HCT116 (cell line): Measurements from ENCODE around the gene OCA2. TPM values are rescaled to one million over a fixed set of nuclear protein-coding genes. Genes with fewer than 3 reads are reported as not detected.
"Not testable (repeated sequence)": the region's sequence is repeated elsewhere in the genome, so short reads cannot be mapped to it uniquely, and the experiment has no call there.

Experiments
- ATAC-seq: fragments of 200-7000 bp; cut with Tn5 transposase; 2 replicates; pipeline ENCODE4 v1.9.1; 2020; ENCODE audit warnings: mild to moderate bottlenecking, moderate library complexity
- BruUV-seq: library from RNA; stranded (reverse); fragments of 400-500 nt; replicated peaks from 2 replicates; lab custom pipeline; 2021; lab: Mats Ljungman, UMichigan
- CTCF ChIA-PET: fragments of 300-600 bp; sonication (Branson Sonifier 250); formaldehyde crosslinking; loops from one replicate; lab custom pipeline; 2021; ENCODE audit warnings: antibody characterized with exemption; lab: Charles Lee
- POLR2A ChIA-PET: fragments of 300-600, 350-600 bp; sonication (Branson Sonifier 250); formaldehyde crosslinking; loops from one replicate; lab custom pipeline; 2021; ENCODE audit warnings: antibody characterized with exemption; lab: Charles Lee
- RAD21 ChIA-PET, 2 experiments: fragments of 300-600 bp; sonication (Branson Sonifier 250); formaldehyde crosslinking; loops; one replicate each; lab custom pipeline; 2023; ENCODE audit warnings: low total read pairs in 2 of 2; ENCODE audit not compliant: uncharacterized antibody in 2 of 2, unreplicated experiment in 2 of 2, low non-redundant PET in 1 of 2; lab: Charles Lee
- DNase-seq: peaks from one replicate; pipeline ENCODE4 v3.0.0-alpha.2; 2010; ENCODE audit warnings: low read depth, low spot score
- H2AFZ ChIP-seq: fragments of 200-600 bp; shearing (Covaris generic), sonication (generic); 2 replicates; pipeline ENCODE4 v1.6.1; 2017; ENCODE audit warnings: low read depth, mixed run types, mixed read lengths, antibody characterized with exemption, low read length; ENCODE audit not compliant: poor library complexity, severe bottlenecking
- H3K27ac ChIP-seq: 2 replicates; pipeline ENCODE4 v1.5.1; 2012; ENCODE audit warnings: low read depth, low read length
- H3K27me3 ChIP-seq: fragments of 200-600 bp; sonication (generic); 2 replicates; pipeline ENCODE4 v1.6.1; 2016; ENCODE audit warnings: mixed run types, low read length, mixed read lengths; ENCODE audit not compliant: insufficient read depth
- H3K36me3 ChIP-seq, 2 experiments: fragments of 200-500 bp in 1 of 2; fragments of 200-600 bp in 1 of 2; sonication (Bioruptor generic) in 1 of 2; sonication (generic) in 1 of 2; 2 replicates each; pipeline versions ENCODE4 v1.5.1 to v1.6.1; 2014 to 2016; ENCODE audit warnings: low read length in 2 of 2, inconsistent platforms in 1 of 2, mixed read lengths in 1 of 2, mixed run types in 1 of 2; ENCODE audit not compliant: insufficient read depth in 2 of 2, control insufficient read depth in 1 of 2
- H3K4me1 ChIP-seq, 2 experiments: fragments of 200-600 bp in 1 of 2; sonication (generic) in 1 of 2; 2 replicates each; pipeline versions ENCODE4 v1.5.1 to v1.6.1; 2012 to 2017; ENCODE audit warnings: low read length in 2 of 2, inconsistent platforms in 1 of 2, mild to moderate bottlenecking in 1 of 2, mixed read lengths in 1 of 2, mixed run types in 1 of 2, moderate library complexity in 1 of 2; ENCODE audit not compliant: insufficient read depth in 2 of 2, control insufficient read depth in 1 of 2
- H3K4me2 ChIP-seq: fragments of 200-600 bp; sonication (generic); 2 replicates; pipeline ENCODE4 v1.6.1; 2017; ENCODE audit warnings: mixed run types, low read length, mixed read lengths
- H3K4me3 ChIP-seq, 2 experiments: fragments of 200-600 bp in 1 of 2; sonication (generic) in 1 of 2; replicated peaks in 1 of 2; 2 replicates each; pipeline ENCODE4 v1.5.1; 2011 to 2016; ENCODE audit warnings: low read length in 2 of 2, control low read depth in 1 of 2, low read depth in 1 of 2, mild to moderate bottlenecking in 1 of 2, mixed read lengths in 1 of 2, mixed run types in 1 of 2
- H3K79me2 ChIP-seq: fragments of 200-600 bp; sonication (generic); 2 replicates; pipeline ENCODE4 v1.6.1; 2017; ENCODE audit warnings: mild to moderate bottlenecking, mixed run types, low read length, moderate library complexity, mixed read lengths; ENCODE audit not compliant: insufficient read depth
- H3K9ac ChIP-seq: fragments of 200-600 bp; sonication (generic); 2 replicates; pipeline ENCODE4 v1.6.1; 2016; ENCODE audit warnings: low read length, mixed read lengths
- H3K9me2 ChIP-seq: fragments of 200-600 bp; sonication (generic), shearing (Covaris generic); 2 replicates; pipeline ENCODE4 v1.6.1; 2017; ENCODE audit warnings: mixed run types, mild to moderate bottlenecking, moderate library complexity; ENCODE audit not compliant: insufficient read depth
- H3K9me3 ChIP-seq, 2 experiments: fragments of 200-500 bp in 1 of 2; fragments of 200-600 bp in 1 of 2; sonication (Bioruptor generic) in 1 of 2; sonication (generic) in 1 of 2; 2 replicates each; pipeline ENCODE4 v1.6.1; 2014 to 2017; ENCODE audit warnings: low read length in 2 of 2, mixed read lengths in 2 of 2, inconsistent platforms in 1 of 2, low read depth in 1 of 2, mild to moderate bottlenecking in 1 of 2, mixed run types in 1 of 2, moderate library complexity in 1 of 2; ENCODE audit not compliant: control insufficient read depth in 1 of 2, insufficient read depth in 1 of 2
- H4K20me1 ChIP-seq: fragments of 200-600 bp; sonication (generic), shearing (Covaris generic); 2 replicates; pipeline ENCODE4 v1.6.1; 2017; ENCODE audit warnings: mixed run types, mild to moderate bottlenecking, moderate library complexity; ENCODE audit not compliant: insufficient read depth
- CEBPB ChIP-seq: IDR thresholded peaks from 2 replicates; pipeline ENCODE4 v1.6.1; 2012; ENCODE audit warnings: low read depth
- EZH2 ChIP-seq: fragments of 200-600 bp; sonication (generic); IDR thresholded peaks from 2 replicates; pipeline ENCODE4 v1.6.1; 2017; ENCODE audit warnings: antibody characterized with exemption, mixed run types
- EZH2phosphoT487 ChIP-seq: fragments of 200-600 bp; IDR thresholded peaks from 2 replicates; pipeline ENCODE4 v1.6.1; 2018; ENCODE audit warnings: antibody characterized with exemption, borderline replicate concordance
- FOSL1 ChIP-seq: IDR thresholded peaks from 2 replicates; pipeline ENCODE4 v1.6.1; 2012; ENCODE audit warnings: low read depth
- JUND ChIP-seq: IDR thresholded peaks from 2 replicates; pipeline ENCODE4 v1.6.1; 2012
- POLR2AphosphoS5 ChIP-seq: IDR thresholded peaks from 2 replicates; pipeline ENCODE4 v1.6.1; 2011; ENCODE audit warnings: mild to moderate bottlenecking, low read depth, low read length, moderate library complexity
- RAD21 ChIP-seq: IDR thresholded peaks from 2 replicates; pipeline ENCODE4 v1.6.1; 2012; ENCODE audit warnings: low read depth, mild to moderate bottlenecking
- SIN3A ChIP-seq: IDR thresholded peaks from 2 replicates; pipeline ENCODE4 v1.6.1; 2012; ENCODE audit warnings: low read depth
- SP1 ChIP-seq: IDR thresholded peaks from 2 replicates; pipeline ENCODE4 v1.6.1; 2012; ENCODE audit warnings: low read depth
- SRF ChIP-seq: IDR thresholded peaks from 2 replicates; pipeline ENCODE4 v1.6.1; 2012; ENCODE audit warnings: low read depth
- TCF7L2 ChIP-seq: IDR thresholded peaks from 2 replicates; pipeline ENCODE4 v1.7.0; 2011; ENCODE audit warnings: borderline replicate concordance, inconsistent platforms; ENCODE audit not compliant: insufficient read depth, insufficient read length; ENCODE audit errors: extremely low read depth
- YY1 ChIP-seq: IDR thresholded peaks from 2 replicates; pipeline ENCODE4 v1.6.1; 2011; ENCODE audit warnings: low read length, low read depth, moderate library complexity, mild to moderate bottlenecking; ENCODE audit not compliant: insufficient replicate concordance; ENCODE audit errors: extremely low read depth
- intact Hi-C: fragments of 100-400 bp; cut with micrococcal nuclease; formaldehyde crosslinking; loops from 2 replicates; pipeline ENCODE4 v1.10.0; 2022
- total RNA-seq: library from RNA; stranded (reverse); gene quantifications from one replicate; pipeline ENCODE4 v1.2.1, GENCODE V29; 2021; ENCODE audit not compliant: unreplicated experiment
- TF ChIP-seq, protein P1 (sequence below): IDR thresholded peaks from 2 replicates; pipeline ENCODE4 v1.6.1; 2012
- TF ChIP-seq, protein P2 (sequence below), 3 experiments: fragments of 200-600 bp in 1 of 3; sonication (generic) in 1 of 3; IDR thresholded peaks in 2 of 3; conservative IDR thresholded peaks in 1 of 3; 2 replicates each; pipeline ENCODE4 v1.5.1; 2012 to 2017; ENCODE audit warnings: low read depth in 2 of 3, low read length in 2 of 3, antibody characterized with exemption in 1 of 3, borderline replicate concordance in 1 of 3, control low read depth in 1 of 3, mild to moderate bottlenecking in 1 of 3, mixed read lengths in 1 of 3, mixed run types in 1 of 3, moderate library complexity in 1 of 3; ENCODE audit not compliant: insufficient read depth in 1 of 3
- TF ChIP-seq, protein P3 (sequence below): IDR thresholded peaks from 2 replicates; pipeline ENCODE4 v1.6.1; 2012

OCA2 gene
- total RNA-seq, 1 experiment from 2014 or later = not detected

DNA sequence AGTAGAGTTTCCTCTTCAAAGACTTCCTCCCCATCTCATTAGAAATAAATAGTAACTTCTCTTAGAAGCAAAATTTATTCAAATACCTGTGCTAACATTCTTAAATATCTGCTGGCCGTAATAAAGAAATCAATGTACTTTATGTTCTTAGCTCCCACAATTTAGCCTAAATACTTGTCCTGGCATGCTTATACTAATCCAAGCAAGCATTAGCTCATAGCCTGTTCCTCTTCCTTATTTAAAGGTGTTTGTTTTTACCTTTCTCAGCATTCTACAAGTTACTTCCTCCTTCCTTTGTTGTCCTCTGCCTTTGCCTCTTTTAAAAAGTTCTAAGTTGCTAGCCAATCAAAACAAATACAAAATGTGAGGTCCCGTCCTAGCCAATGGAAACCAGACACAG, 90.9 kb downstream of the OCA2 start:
- intact Hi-C loops, BruUV-seq, H3K9me3 ChIP-seq, H2AFZ ChIP-seq, H3K4me3 ChIP-seq, H3K79me2 ChIP-seq, H3K9ac ChIP-seq, DNase-seq, H3K4me2 ChIP-seq, H3K4me1 ChIP-seq, H4K20me1 ChIP-seq, H3K9me2 ChIP-seq, ATAC-seq, H3K27me3 ChIP-seq, POLR2A ChIA-PET, CTCF ChIA-PET, H3K36me3 ChIP-seq, RAD21 ChIA-PET, H3K27ac ChIP-seq: not testable (repeated sequence)

DNA sequence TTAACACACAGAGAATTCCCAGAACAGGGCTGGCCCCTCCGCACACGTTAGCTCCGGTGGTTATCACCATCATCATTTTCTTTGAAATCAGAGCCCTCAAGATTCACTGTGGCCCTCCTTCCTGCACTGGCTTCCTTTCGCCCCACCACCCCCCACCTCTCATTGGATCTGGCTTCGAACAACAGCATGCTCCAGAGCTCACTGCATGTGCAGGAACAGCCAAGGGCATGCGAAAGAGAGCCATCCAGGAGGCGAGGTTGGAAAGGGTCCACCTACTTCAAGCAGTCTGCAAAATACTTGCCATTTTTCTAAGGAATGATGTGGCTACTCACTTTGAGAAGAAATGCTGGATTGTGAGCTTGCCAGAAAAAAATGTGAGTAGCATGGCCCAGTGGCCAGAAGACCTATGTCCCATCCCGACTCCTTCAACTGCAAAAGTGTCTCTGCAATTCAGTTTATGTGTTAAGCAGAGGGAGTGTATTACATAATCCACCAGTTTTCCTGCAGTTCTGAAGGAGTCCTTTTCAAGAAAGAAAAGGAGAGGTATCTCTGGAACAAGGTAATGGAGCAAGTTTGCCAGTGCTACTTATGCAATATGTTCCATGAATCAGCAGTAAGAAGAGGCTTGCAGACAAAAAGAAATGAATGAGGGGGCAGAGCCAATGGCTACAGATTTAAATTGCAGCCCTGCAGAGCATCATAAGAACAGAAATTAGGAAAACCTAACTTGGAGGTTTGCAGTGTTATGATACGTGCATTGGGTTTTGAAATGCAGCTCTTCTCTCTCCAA, 92.8 kb downstream of the OCA2 start:
- no peak overlapping the region for H3K27ac ChIP-seq
- H3K9ac ChIP-seq = no peak overlapping the region
- no peak for TF ChIP-seq YY1
- TF ChIP-seq, protein P1, sequence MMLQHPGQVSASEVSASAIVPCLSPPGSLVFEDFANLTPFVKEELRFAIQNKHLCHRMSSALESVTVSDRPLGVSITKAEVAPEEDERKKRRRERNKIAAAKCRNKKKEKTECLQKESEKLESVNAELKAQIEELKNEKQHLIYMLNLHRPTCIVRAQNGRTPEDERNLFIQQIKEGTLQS = no peak
- no peak for TF ChIP-seq EZH2
- TF ChIP-seq CEBPB = no peak
- TF ChIP-seq FOSL1 = no peak
- no peak for TF ChIP-seq TCF7L2
- TF ChIP-seq SIN3A = no peak
- TF ChIP-seq SRF = no peak
- TF ChIP-seq RAD21 = no peak
- TF ChIP-seq POLR2AphosphoS5 = no peak
- TF ChIP-seq JUND = no peak
- TF ChIP-seq SP1 = no peak
- TF ChIP-seq, protein P2, sequence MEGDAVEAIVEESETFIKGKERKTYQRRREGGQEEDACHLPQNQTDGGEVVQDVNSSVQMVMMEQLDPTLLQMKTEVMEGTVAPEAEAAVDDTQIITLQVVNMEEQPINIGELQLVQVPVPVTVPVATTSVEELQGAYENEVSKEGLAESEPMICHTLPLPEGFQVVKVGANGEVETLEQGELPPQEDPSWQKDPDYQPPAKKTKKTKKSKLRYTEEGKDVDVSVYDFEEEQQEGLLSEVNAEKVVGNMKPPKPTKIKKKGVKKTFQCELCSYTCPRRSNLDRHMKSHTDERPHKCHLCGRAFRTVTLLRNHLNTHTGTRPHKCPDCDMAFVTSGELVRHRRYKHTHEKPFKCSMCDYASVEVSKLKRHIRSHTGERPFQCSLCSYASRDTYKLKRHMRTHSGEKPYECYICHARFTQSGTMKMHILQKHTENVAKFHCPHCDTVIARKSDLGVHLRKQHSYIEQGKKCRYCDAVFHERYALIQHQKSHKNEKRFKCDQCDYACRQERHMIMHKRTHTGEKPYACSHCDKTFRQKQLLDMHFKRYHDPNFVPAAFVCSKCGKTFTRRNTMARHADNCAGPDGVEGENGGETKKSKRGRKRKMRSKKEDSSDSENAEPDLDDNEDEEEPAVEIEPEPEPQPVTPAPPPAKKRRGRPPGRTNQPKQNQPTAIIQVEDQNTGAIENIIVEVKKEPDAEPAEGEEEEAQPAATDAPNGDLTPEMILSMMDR (IDR thresholded peaks at IDR 0.05 in 2 of 3, conservative IDR thresholded peaks at IDR 0.05 in 1 of 3; ENCODE audit: borderline replicate concordance in 1 of 3, insufficient read depth in 1 of 3, low read depth in 2 of 3, low read length in 2 of 3) = no peak
- TF ChIP-seq, protein P3, sequence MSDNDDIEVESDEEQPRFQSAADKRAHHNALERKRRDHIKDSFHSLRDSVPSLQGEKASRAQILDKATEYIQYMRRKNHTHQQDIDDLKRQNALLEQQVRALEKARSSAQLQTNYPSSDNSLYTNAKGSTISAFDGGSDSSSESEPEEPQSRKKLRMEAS = no peak
- no peak for TF ChIP-seq EZH2phosphoT487
- intact Hi-C loops = no loop called here
- no peaks in the 10 kb centered on the region for H3K9me3 ChIP-seq
- ChIA-PET RAD21 (no interaction called here), CTCF (no interaction called here), POLR2A (no interaction called here)
- BruUV-seq = no TSS peak
- H2AFZ ChIP-seq = no peak overlapping the region
- no peaks in the 10 kb centered on the region for H3K36me3 ChIP-seq
- no peak overlapping the region for H3K4me3 ChIP-seq
- no peak overlapping the region for H3K4me2 ChIP-seq
- no peaks in the 10 kb centered on the region for H3K4me1 ChIP-seq
- H3K27me3 ChIP-seq = no peaks in the 10 kb centered on the region
- H3K79me2 ChIP-seq = no peaks in the 10 kb centered on the region
- H3K9me2 ChIP-seq = no peaks in the 10 kb centered on the region
- ATAC-seq (no peak), DNase-seq (no peak)
- H4K20me1 ChIP-seq = no peaks in the 10 kb centered on the region
